Left colon (tissue), 2 donors: ENCODE results near the gene SNX17. TPM values are rescaled to one million over a fixed set of nuclear protein-coding genes. Genes with fewer than 3 reads are reported as not detected.
A peak's percentile ranks its signal among the peaks of the same experiment; 100 is the strongest.
"Not testable (repeated sequence)": the region's sequence is repeated elsewhere in the genome, so short reads cannot be mapped to it uniquely, and the experiment has no call there.

Experiments
- ATAC-seq: fragments of 200-7000 bp; cut with Tn5 transposase; one replicate; pipeline ENCODE4 v1.9.1; 2020; ENCODE audit warnings: mild to moderate bottlenecking, moderate library complexity
- DNase-seq, 2 donors: peaks; one replicate each; pipeline ENCODE4 v3.0.0-alpha.2; 2020
- intact Hi-C, 2 donors: fragments of 100-400 bp; cut with DNase I in 1 of 2; cut with micrococcal nuclease in 1 of 2; formaldehyde crosslinking; loops; one replicate each; pipeline versions ENCODE4 v1.11.2 to v1.14.0; 2022; cut with DNase I, micrococcal nuclease
- total RNA-seq, 2 donors: library from RNA; stranded (reverse); fragmentation: NEBNext Ultra II Directional; extraction: Animal tissue kit (Norgen Biotek cat#: 25700); gene quantifications; one replicate each; pipeline ENCODE4 v1.2.1, GENCODE V29; 2021
- donor health status: DM: no; HTN: no; CAD: no.
- donor health status: DM: yes; HTN: yes; CAD: no.

Gene SNX17
- total RNA-seq, 2 donors from 2014 or later = 85.2 to 85.5 TPM

GRCh38 chr2:27380626-27381545 lies 10.5 kb downstream of the SNX17 start, which contains the start of gene ZNF513:
Gene ZNF513, minus strand, starts transcription at chr2:27380734. Its CDS starts 208 bp downstream, at chr2:27380526.
- intact Hi-C loops = no loop called here
- DNase-seq (peak; percentile 97 to 98), ATAC-seq (peak; percentile 81)

- no peak for DNase-seq
- intact Hi-C loops = no loop called here
- no peak for ATAC-seq
These were observed 11.3 kb downstream of the SNX17 start for GRCh38 chr2:27381577-27382181.

GRCh38 chr2:27390822-27391679 lies 20.6 kb downstream of the SNX17 start:
- no peak for DNase-seq
- ATAC-seq = no peak
- intact Hi-C loops = no loop called here

DNA sequence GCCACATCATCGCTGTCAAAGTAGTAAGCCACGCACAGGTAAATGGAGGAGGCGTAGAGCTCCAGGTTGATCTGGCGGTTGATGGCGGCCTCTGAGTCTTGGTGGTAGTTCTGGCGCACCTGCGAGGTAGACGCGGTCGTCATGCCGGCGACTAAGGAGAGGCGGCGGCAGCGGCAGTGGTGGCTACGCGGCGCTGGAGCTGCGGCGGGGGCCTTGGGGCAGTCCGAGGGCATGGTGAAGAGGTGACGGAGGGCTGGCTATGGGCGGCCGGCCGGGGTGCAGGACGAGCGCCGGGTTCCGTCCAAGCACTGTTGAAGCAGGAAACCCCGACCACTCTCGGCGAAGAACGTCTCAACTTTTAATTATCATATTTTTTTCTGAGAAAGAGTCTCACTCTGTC lies 22.8 kb downstream of the SNX17 start:
- no peak for ATAC-seq
- intact Hi-C loops = no loop called here
- no peak for DNase-seq

- intact Hi-C loops = no loop called here
- ATAC-seq (no peak), DNase-seq (no peak)
These were observed 28.5 kb downstream of the SNX17 start for GRCh38 chr2:27398962-27399361.

- intact Hi-C loops = no loop called here
- ATAC-seq (no peak), DNase-seq (no peak)
These were observed 30.1 kb downstream of the SNX17 start for GRCh38 chr2:27400348-27401135.

DNA sequence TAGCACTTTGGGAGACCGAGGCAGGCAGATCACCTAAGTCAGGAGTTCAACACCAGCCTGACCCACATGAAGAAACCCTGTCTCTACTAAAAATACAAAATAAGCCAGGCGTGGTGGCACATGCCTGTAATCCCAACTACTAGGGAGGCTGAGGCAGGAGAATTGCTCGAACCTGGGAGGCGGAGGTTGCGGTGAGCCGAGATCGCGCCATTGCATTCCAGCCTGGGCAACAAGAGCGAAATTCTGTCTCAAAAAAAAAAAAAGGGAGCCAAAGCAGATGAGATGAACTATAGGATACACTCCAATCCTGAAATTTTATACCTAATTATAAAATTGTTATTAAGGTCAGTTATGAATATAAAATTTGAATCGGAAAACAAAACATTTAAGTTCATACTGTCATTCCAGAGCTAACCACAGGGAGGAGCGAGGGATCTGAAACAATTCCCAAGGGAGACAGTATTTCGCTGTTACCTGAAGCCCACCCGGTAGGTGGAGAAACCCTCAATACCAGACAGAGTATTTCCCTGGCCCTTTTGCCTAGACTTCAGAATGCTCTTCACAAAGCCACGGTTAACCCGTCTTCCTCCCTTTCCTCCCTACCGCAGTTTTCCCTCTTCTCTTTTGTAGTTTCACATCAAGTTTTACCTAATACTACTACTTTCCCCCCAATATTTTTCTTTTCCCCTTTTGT lies 37.5 kb downstream of the SNX17 start:
- intact Hi-C loops = no loop called here
- ATAC-seq (no peak), DNase-seq (peak in 1 of 2 donors; percentile 24)

DNA sequence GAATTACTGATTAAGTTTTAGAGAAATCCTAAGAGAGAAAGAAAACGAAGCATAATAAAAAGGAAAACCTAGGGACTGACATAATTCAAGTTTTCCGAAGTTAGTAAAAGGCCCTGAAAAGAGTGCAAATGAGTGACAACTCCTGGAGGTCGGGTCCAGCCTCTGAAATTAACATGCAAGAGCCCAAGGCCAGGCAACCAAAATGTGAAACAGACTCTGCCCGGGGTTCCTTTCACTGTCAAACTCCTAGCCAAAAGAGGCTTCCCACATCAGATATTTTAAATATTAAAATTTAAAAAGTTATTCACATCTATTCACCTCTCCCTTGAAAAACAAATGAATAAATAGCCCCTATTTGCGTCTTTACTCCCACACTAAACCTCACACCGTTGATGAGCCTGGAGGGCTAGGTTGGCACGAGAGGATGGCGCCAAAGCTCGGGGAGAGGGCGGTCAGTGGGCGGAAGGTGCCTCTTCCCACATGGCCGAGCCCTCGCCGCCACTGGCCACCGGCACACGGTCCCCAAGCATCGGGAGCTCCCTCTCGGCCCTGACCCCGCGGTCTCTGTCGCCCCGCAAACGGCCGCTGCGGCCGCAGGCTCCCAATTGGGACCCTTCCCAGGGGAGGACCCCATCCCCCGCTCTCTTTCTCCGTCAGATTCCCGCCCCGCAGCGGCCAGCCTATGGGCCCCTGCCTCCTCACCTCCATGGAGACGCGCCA lies 38.3 kb downstream of the SNX17 start:
- peak in 1 of 2 donors; percentile 42 for DNase-seq
- peak; percentile 52 for ATAC-seq
- intact Hi-C loops = no loop called here

- DNase-seq = peak; percentile 93 to 99
- intact Hi-C loops = no loop called here
- ATAC-seq = peak; percentile 97
These were observed 39.1 kb downstream of the SNX17 start, which contains the start of gene PPM1G for GRCh38 chr2:27409321-27410073. Gene PPM1G, minus strand, starts transcription at chr2:27409591. Its CDS starts 169 bp downstream, at chr2:27409422.

DNA sequence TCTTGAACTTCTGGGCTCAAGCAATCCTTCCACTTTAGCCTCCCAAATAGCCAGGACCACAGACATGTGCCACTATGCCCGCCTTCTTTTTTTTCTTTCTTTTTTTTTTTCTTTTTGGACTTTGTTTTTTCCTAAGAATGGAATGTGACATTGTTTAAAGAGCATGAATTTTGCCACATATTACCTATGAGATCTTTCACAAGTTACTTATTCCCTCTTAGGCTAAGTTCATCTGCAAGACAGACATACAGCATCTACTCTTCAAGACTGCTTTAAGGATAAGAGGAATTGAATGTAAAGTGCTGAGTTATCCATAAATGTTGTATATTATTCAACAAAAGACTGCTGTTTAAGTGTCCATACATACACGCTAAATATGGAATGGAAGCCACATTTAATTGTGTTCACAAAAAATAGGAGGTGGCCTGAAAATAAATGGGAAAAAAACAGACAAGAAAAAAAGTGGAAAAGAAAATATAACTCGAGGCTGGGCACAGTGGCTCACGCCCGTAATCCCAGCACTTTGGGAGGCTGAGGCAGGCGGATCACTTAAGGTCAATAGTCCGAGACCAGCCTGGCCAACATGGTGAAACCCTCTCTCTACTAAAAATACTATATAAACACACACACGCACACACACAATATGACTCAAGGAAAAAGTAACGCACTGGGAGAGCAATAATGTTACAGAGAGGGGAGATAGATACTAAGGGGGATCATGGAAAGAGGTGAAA lies 42.2 kb downstream of the SNX17 start:
- ATAC-seq = no peak
- intact Hi-C loops = no loop called here

DNA sequence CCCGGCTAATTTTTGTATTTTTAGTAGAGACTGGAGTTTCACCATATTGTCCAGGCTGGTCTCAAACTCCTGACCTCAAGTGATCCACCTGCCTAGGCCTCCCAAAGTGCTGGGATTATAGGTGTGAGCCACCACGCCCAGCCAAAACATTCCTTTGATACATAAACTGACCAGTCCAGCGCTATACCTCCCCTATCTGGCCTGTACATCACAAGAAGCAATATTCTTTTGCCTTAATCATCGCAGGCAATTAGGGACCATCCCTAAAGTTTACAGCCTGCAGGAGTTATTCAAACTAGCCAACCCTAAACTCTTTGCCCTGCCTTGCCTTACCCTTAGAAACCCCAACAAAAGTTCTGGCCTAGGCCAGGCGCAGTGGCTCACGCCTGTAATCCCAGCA lies 45.7 kb downstream of the SNX17 start:
- DNase-seq (no peak), ATAC-seq (no peak)
- intact Hi-C loops = no loop called here

More for the DNA sequence above, 42.2 kb downstream of the SNX17 start:
- no peak for DNase-seq

DNA sequence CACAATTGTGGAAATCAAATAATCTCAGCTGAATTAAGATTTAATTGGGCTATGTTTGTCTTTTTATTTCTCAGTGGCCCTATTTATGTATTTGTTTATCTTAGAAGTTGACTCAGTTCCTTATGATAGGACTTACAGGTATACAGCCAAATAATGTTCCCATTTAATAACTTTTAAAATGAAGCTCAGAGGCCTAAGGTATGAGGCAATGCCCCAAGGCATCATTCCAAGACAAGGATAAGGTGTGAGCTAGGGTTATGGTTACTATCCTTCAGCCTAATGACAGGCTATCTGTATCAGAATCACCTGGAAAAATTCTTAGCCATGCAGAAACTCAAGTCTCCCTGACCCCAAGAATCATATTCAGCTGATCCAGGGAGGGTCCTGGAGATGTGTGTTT lies 50.6 kb downstream of the SNX17 start:
- intact Hi-C loops = no loop called here
- DNase-seq (no peak), ATAC-seq (no peak)

- no peak for ATAC-seq
- no peak for DNase-seq
- intact Hi-C loops = no loop called here
These were observed 51.3 kb downstream of the SNX17 start for GRCh38 chr2:27421660-27422250.

DNA sequence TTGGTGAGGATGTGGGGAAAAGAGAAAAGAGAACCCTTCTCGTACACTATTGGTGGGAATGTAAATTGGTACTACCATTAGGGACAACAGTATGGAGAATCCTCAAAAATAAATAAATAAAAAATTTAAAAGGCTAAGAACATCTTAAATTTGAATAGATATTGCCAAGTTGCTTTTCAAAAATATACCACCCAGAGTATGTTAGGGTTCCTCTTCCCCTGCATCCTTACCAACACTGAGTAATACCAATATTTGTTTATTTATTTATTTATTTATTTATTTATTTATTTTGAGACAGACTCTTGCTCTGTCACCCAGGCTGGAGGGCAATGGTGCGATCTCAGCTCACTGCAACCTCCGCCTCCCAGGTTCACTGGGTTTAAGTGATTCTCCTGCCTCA lies 52.5 kb downstream of the SNX17 start:
- no peak for ATAC-seq
- no peak for DNase-seq
- intact Hi-C loops = no loop called here

DNA sequence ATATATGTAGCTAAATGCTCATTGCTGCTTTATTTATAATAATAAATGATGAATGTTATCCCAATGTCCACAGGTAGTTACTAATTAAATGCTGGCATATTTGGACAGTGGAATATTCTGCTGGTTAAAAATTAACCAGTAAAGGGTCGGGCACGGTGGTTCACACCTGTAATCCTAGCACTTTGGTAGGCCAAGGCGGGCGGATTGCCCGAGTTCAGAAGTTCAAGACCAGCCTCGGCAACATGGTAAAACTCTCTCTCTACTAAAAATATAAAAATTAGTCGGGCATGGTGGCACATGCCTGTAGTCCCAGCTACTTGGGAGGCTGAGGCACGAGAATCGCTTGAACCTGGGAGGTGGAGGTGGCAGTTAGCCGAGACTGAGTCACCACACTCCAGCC lies 54.6 kb downstream of the SNX17 start:
- ATAC-seq, DNase-seq, intact Hi-C loops: not testable (repeated sequence)
